HUES6 (cell line): Measurements from ENCODE around the gene NECTIN3.

Experiments
- H3K27ac ChIP-seq: 2 replicates; pipeline ENCODE4 v1.7.0; 2013; ENCODE audit warnings: low read depth, mild to moderate bottlenecking, low read length, inconsistent platforms
- H3K27me3 ChIP-seq: 2 replicates; pipeline ENCODE4 v1.6.1; 2013; ENCODE audit warnings: low read length; ENCODE audit not compliant: control insufficient read depth, insufficient read depth
- H3K36me3 ChIP-seq: 2 replicates; pipeline ENCODE4 v1.6.1; 2013; ENCODE audit warnings: low read length; ENCODE audit not compliant: control insufficient read depth, insufficient read depth
- H3K4me1 ChIP-seq: 2 replicates; pipeline ENCODE4 v1.6.1; 2013; ENCODE audit warnings: low read length; ENCODE audit not compliant: control insufficient read depth, insufficient read depth
- H3K4me3 ChIP-seq: 2 replicates; pipeline ENCODE4 v1.5.1; 2013; ENCODE audit warnings: low read depth, low read length
- H3K9ac ChIP-seq: one replicate; pipeline ENCODE4 v1.6.1; 2013; ENCODE audit warnings: mild to moderate bottlenecking, low read length
- H3K9me3 ChIP-seq: 2 replicates; pipeline ENCODE4 v1.6.1; 2013; ENCODE audit warnings: low read depth, low read length; ENCODE audit not compliant: control insufficient read depth, insufficient read depth

Gene NECTIN3

DNA sequence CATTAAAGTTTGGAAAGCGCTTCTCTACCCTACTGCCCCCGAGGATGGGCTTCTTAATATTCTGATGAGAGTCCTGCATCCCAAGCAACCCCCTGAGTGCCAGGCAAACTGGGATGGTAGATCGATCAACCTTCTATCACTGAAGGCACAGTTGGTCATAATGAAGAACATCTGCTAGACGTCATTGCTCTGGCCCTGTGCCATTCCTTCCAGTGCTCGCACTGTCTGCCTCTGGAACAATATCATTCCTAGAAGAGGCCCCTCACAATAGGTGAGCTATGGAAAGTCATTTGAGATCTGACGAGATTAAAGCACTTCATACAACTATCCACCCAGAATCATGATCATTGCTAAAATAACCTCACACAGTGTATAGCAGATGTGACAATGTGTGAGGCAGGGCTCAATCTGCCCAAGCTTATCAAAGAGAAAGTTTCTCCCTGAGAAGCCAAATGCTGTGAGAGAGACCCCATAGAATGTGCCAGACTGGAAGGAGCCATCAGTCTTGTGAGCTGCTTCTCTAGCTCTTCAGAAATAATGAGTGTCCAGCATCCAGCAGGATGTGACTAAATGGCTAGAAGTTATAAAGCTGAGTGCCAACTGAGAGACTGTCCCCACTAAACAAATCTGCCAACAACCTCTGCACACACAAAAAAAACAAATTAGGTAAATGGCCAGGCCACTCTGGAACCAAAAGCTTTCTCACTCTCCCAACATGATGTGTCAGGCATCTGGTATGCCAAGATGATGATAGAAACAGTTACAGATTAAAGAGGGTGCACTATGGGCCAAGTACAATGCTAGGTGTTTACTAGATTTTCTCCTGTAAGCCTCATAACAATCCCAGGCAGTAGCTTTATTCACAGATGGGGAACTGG is 165.5 kb downstream of the NECTIN3 start:
- H3K9me3 ChIP-seq, result peaks cover 9% of the 10 kb centered on the region; the same call in 1 of the 2 replicates
- H3K36me3 ChIP-seq, result no peaks in the 10 kb centered on the region
- no peaks in the 10 kb centered on the region for H3K4me1 ChIP-seq
- no peak overlapping the region for H3K9ac ChIP-seq
- no peak overlapping the region for H3K27ac ChIP-seq
- H3K27me3 ChIP-seq, result no peaks in the 10 kb centered on the region
- no peak overlapping the region for H3K4me3 ChIP-seq

DNA sequence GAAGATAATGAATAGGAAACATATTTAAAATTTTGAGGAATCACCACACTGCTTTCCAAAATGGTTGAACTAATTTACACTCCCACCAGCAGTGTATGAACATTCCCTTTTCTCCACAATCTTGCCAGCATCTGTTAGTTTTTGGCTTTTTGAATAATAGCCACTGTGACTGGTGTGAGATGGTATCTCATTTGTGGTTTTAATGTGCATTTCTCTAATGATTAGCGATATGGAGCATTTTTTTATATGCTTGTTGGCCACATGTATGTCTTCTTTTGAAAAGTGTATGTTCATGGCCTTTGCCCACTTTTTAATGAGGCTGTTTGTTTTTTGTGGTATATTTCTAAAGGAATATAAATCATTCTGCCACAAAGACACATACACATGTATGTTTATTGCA is 166.3 kb downstream of the NECTIN3 start:
- H3K9ac ChIP-seq, result no peak overlapping the region
- H3K27me3 ChIP-seq, result no peaks in the 10 kb centered on the region
- no peaks in the 10 kb centered on the region for H3K4me1 ChIP-seq
- H3K27ac ChIP-seq, result no peak overlapping the region
- H3K36me3 ChIP-seq, result no peaks in the 10 kb centered on the region
- H3K4me3 ChIP-seq, result no peak overlapping the region
- peaks cover 17% of the 10 kb centered on the region; the same call in 1 of the 2 replicates for H3K9me3 ChIP-seq

DNA sequence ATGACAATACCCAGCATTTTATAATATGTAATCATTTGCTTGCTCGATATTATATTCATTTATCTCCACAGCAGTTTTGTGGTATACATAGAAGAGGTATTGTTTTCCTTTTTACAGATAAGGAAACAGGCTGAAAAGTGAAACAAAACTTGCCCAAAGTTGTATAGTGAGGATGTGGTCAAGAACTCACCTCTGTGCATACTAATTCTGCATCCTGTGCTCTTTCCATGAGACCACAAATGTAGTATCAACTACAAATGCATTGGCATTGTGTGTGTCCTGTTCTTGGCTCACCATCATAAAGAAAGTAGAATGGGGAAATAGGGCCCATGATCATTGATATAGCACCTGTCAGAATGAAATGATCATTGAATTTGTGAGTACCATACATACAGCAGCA is 167.3 kb downstream of the NECTIN3 start:
- H3K9me3 ChIP-seq, result peaks cover 14% of the 10 kb centered on the region; the same call in 1 of the 2 replicates
- no peaks in the 10 kb centered on the region for H3K27me3 ChIP-seq
- H3K27ac ChIP-seq, result no peak overlapping the region

DNA sequence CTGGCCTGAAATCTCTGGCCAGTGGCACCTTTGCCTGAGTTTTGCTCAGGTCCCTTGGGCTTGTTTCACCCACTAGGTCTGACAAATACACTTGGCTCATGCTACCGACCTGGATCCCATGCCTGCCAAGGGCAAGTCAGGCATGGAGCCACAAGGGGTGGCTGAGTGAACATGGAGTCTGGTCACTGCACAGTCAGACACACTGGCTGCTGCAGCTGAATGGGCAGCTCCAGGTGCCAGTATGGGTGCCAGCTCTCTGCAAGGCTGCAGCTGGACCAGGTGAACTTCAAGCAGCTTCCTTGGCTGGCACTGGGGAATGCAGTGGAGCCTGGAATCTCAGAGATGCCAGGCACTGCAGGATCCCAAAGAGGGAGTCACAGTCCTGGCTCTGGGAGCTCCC is 170.3 kb downstream of the NECTIN3 start:
- no peak overlapping the region for H3K27ac ChIP-seq
- H3K9me3 ChIP-seq, result 0 out of 2 replicates have a peak, but pooled peaks cover 10% of the 10 kb centered on the region
- no peaks in the 10 kb centered on the region for H3K4me1 ChIP-seq
- no peaks in the 10 kb centered on the region for H3K27me3 ChIP-seq
- H3K9ac ChIP-seq, result no peak overlapping the region
- no peak overlapping the region for H3K4me3 ChIP-seq
- H3K36me3 ChIP-seq, result no peaks in the 10 kb centered on the region

More for the DNA sequence above, 167.3 kb downstream of the NECTIN3 start:
- Histone ChIP-seq H3K9ac (no peak overlapping the region), H3K4me1 (no peaks in the 10 kb centered on the region), H3K36me3 (no peaks in the 10 kb centered on the region), H3K4me3 (no peak overlapping the region)
